ENCODE data around the gene FGF9.

DNA sequence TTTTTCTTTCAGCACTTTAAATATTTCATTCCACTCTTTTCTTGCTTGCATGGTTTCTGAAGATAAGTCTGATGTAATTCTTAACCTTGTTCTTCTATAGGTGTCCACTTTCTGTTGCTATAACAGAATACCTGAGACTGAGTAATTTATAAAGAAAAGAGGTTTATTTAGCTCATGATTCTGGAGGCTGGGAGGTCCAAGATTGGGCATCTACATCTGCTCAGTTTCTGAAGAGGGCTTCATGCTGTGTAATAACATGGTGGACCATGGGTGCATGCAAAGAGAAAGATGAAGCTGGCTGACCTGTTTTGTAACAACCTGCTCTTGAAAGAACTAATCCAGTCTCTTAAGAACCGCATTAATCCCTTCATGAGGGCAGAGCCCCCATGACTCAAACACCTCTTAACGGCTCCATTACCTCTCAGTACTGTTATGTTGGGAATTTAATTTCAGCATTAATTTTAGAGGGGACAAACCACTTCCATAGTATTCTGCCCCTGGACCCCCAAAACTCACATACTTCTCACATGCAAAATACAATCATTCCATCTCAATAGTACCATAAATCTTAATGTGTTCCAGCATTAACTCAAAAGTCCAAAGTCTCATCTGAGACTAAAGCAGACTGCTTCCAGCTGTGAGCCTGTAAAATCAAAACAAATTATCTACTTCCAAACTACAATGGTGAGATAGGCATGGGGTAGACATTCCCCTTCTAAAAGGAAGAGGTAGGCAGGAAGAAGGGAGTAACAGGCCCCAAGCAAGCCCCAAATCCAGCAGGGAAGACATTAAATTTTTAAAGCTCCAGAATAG is 9.6 kb upstream of the FGF9 start:
- TF ChIP-seq CTCF (conservative IDR thresholded peaks at IDR 0.05): no peak
- TF ChIP-seq ZFX (IDR thresholded peaks at IDR 0.05): no peak
